ENCODE results near the gene GPR132.

GRCh38 chr14:105098316-105098715 is 33.1 kb upstream of the GPR132 start:
- TF ChIP-seq CTCF (IDR thresholded peaks at IDR 0.05): no peak
- TF ChIP-seq POLR2A (IDR thresholded peaks at IDR 0.05): no peak

All from breast epithelium (tissue), 3 donors.